ENCODE measurements around the gene MED22. TPM values are rescaled to one million over a fixed set of nuclear protein-coding genes. Genes with fewer than 3 reads are reported as not detected.
A peak's percentile ranks its signal among the peaks of the same experiment; 100 is the strongest.
"Not testable (repeated sequence)": the region's sequence is repeated elsewhere in the genome, so short reads cannot be mapped to it uniquely, and the experiment has no call there.

MED22 gene
- total RNA-seq (2014; rRNA removed; shearing (Covaris generic)), result 16.9 and 17.0 TPM in 2 replicates
- 90.1 and 103 TPM in 2 replicates for polyA plus RNA-seq (2014; cell fraction: nucleus; rRNA removed)

- peak; percentile 96 for DNase-seq (ENCODE audit: extremely low read depth, low read depth)
These were observed at the start of gene MED22, which contains the start of gene RPL7A for GRCh38 chr9:133347985-133348717. TSS of gene MED22 (minus strand) at chr9:133348131. CDS start at chr9:133346662, 1,469 bp downstream. TSS of gene RPL7A (plus strand) at chr9:133348218. CDS start at chr9:133348244, 26 bp downstream.

GRCh38 chr9:133397370-133397769 is 49.4 kb upstream of the MED22 start:
- DNase-seq (ENCODE audit: extremely low read depth, low read depth), result no peak

- DNase-seq (ENCODE audit: extremely low read depth, low read depth), result no peak
These were observed 49.0 kb upstream of the MED22 start for GRCh38 chr9:133396952-133397351.

GRCh38 chr9:133394687-133395271 is 46.8 kb upstream of the MED22 start:
- no peak for DNase-seq (ENCODE audit: extremely low read depth, low read depth)

- DNase-seq (ENCODE audit: extremely low read depth, low read depth), result no peak
These were observed 45.5 kb upstream of the MED22 start for GRCh38 chr9:133393399-133393798.

GRCh38 chr9:133392308-133392707 is 44.4 kb upstream of the MED22 start:
- DNase-seq (ENCODE audit: extremely low read depth, low read depth), result not testable (repeated sequence)

- DNase-seq (ENCODE audit: extremely low read depth, low read depth), result not testable (repeated sequence)
These were observed 43.5 kb upstream of the MED22 start for GRCh38 chr9:133391449-133391848.

- DNase-seq (ENCODE audit: extremely low read depth, low read depth), result no peak
These were observed 42.8 kb upstream of the MED22 start for GRCh38 chr9:133390713-133391112.

GRCh38 chr9:133389562-133389961 is 41.6 kb upstream of the MED22 start:
- DNase-seq (ENCODE audit: extremely low read depth, low read depth), result no peak

GRCh38 chr9:133389025-133389557 is 41.2 kb upstream of the MED22 start:
- no peak for DNase-seq (ENCODE audit: extremely low read depth, low read depth)

- DNase-seq (ENCODE audit: extremely low read depth, low read depth), result no peak
These were observed 39.7 kb upstream of the MED22 start for GRCh38 chr9:133387680-133388079.

GRCh38 chr9:133386338-133386737 is 38.4 kb upstream of the MED22 start:
- no peak for DNase-seq (ENCODE audit: extremely low read depth, low read depth)

GRCh38 chr9:133385452-133385851 is 37.5 kb upstream of the MED22 start:
- DNase-seq (ENCODE audit: extremely low read depth, low read depth), result no peak

- DNase-seq (ENCODE audit: extremely low read depth, low read depth), result no peak
These were observed 36.9 kb upstream of the MED22 start for GRCh38 chr9:133384736-133385321.

GRCh38 chr9:133383438-133383837 is 35.5 kb upstream of the MED22 start:
- DNase-seq (ENCODE audit: extremely low read depth, low read depth), result no peak

- DNase-seq (ENCODE audit: extremely low read depth, low read depth), result no peak
These were observed 34.7 kb upstream of the MED22 start for GRCh38 chr9:133382507-133383141.

- DNase-seq (ENCODE audit: extremely low read depth, low read depth), result no peak
These were observed 32.8 kb upstream of the MED22 start for GRCh38 chr9:133380734-133381133.

- DNase-seq (ENCODE audit: extremely low read depth, low read depth), result no peak
These were observed 31.5 kb upstream of the MED22 start for GRCh38 chr9:133379153-133380086.

- DNase-seq (ENCODE audit: extremely low read depth, low read depth), result no peak
These were observed 30.6 kb upstream of the MED22 start for GRCh38 chr9:133378408-133378962.
